Stimulated activated CD4-positive, alpha-beta T cell treated with anti-CD3 and anti-CD28 coated beads, Interleukin-2, amount 100 ng/mL, for 4 hours (primary cell): Measurements from ENCODE around the gene ST6GALNAC1.

Experiments used
- DNase-seq: peaks from one replicate; pipeline ENCODE4 v3.0.0-alpha.2; 2020; ENCODE audit warnings: low read depth

The ST6GALNAC1 gene

GRCh38 chr17:76577876-76578275 is 65.7 kb downstream of the ST6GALNAC1 start:
- no peak for DNase-seq

- DNase-seq = no peak
Measured at GRCh38 chr17:76576189-76576588, 67.4 kb downstream of the ST6GALNAC1 start.

GRCh38 chr17:76575570-76575969 is 68.0 kb downstream of the ST6GALNAC1 start:
- no peak for DNase-seq
